ENCODE measurements around the gene E2F7.

Gene E2F7

GRCh38 chr12:77062846-77063461, 2.4 kb downstream of the E2F7 start:
- DNase-seq (ENCODE audit: low read depth), result no peak

DNA sequence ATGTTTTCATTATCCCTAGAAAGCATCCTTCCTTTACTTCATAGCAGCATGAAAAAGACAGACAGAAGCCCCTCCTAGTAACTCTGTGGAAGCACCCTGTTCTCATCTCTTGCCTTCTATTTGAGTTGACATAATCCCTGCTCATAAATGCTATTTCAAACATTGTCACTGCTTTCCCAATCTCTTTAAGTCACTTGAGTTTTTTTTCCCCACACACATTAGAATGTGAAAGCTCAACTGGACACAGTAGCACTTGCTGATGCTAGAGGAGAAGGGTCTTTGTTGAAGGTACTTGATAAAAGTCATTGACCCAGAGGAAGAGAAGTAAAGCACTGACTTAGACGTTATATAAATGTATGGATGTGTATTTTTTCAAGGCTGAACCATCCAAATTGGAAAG, 3.0 kb downstream of the E2F7 start:
- no peak for DNase-seq (ENCODE audit: low read depth)

GRCh38 chr12:77060883-77061240, 4.5 kb downstream of the E2F7 start:
- DNase-seq (ENCODE audit: low read depth), result no peak

DNA sequence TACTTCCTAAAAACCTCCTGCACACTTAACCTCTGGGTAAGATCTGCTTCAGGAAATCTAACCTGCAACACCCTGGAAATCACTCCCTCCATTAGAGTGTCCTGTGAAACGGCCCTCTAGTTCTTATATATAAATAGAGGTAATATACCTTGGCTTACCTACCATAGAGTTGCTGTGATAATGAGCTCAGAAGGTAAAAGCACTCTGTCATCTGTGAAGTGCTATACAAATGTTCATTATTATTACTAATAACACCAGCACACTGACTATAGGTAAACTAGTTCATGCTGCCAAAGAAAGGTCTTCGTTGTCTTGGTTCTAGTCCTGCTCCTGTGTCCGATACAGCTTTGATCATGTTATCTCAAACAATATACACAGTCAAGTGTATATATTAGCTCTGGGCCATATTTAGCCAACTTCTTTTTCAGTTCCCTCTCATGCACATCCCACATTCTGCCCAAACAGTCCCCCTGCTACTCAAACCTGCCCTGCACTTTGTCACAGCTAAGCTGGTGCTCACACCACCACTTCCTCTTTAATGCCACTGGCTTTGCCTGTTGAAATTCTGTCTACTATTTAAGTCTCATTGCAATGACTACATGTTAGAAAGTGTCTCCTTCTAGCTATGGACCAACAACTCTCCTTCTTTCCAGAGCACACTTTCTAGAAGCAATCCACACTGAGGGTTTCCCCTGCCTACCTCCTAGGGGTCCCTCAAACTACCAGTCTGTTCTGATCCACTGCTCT, 5.1 kb downstream of the E2F7 start:
- no peak for DNase-seq (ENCODE audit: low read depth)

GRCh38 chr12:77058740-77059139, 6.6 kb downstream of the E2F7 start:
- DNase-seq (ENCODE audit: low read depth), result no peak

DNA sequence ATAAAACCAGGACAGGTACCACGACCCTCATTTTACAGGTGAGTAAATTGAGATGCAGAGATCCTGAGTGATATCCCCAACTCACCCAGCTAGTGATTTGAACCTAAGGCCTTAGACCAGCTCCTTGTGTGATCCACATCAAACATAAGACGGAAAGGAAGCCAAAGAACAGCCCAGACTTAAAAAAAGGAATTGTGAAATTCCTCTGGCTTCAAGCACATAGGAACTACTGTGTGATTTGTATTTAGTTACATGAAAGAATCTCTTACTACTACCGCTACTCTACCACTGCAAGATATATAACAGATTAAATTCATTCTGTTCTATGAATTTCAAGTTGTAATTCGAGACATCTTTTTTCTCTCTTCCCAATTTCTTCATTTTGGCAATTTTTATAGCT, 10.5 kb downstream of the E2F7 start:
- DNase-seq (ENCODE audit: low read depth), result no peak

DNA sequence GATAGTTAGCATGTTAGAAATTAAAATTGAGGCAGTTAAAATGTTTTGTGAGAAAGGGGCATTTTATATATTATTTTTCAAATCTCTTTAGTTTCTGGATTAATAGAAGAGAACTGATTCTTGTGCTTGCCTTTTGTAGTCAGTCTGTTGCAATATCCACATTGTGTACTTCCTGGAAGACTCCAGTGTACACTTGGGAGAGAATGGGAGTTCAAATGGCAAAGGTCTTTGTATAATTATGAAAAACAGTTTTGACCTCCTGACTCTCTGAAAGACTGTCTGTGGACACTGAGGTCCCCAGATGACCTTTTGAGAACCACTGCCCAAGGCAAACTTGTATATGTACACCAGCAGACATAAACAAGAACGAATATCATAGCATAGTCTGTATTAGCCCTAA, 12.1 kb downstream of the E2F7 start:
- DNase-seq (ENCODE audit: low read depth), result no peak

GRCh38 chr12:77049767-77050353, 15.5 kb downstream of the E2F7 start:
- DNase-seq (ENCODE audit: low read depth), result no peak

GRCh38 chr12:77047341-77048109, 17.8 kb downstream of the E2F7 start:
- DNase-seq (ENCODE audit: low read depth), result no peak

- DNase-seq (ENCODE audit: low read depth), result no peak
These were observed 18.9 kb downstream of the E2F7 start for GRCh38 chr12:77046468-77046867.

GRCh38 chr12:77045183-77045582, 20.2 kb downstream of the E2F7 start:
- DNase-seq (ENCODE audit: low read depth), result no peak

GRCh38 chr12:77044721-77045120, 20.6 kb downstream of the E2F7 start:
- no peak for DNase-seq (ENCODE audit: low read depth)

GRCh38 chr12:77042833-77043232, 22.5 kb downstream of the E2F7 start:
- no peak for DNase-seq (ENCODE audit: low read depth)

GRCh38 chr12:77040231-77040630, 25.1 kb downstream of the E2F7 start:
- DNase-seq (ENCODE audit: low read depth), result no peak

DNA sequence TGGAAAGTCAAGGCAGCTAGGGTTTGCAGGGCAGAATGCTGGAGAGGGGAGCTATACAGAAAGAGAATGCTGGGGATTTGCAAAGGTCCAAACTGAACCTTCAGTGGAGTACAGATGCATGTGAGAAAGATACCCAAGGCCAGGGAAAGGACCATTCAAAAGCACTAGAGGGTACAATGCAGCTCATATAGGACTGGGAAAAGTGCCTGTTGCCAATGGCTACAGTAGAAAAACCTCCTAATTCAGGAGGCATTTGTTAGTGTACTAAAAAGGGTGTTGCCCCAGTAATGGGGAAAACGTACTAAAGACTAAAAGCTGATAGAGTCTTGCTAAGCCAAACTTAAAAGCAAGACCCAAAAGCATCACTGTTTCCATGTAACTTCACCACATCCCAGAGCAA, 30.1 kb downstream of the E2F7 start:
- no peak for DNase-seq (ENCODE audit: low read depth)

GRCh38 chr12:77033658-77034536, 31.5 kb downstream of the E2F7 start:
- DNase-seq (ENCODE audit: low read depth), result no peak

GRCh38 chr12:77032406-77032805, 33.0 kb downstream of the E2F7 start:
- no peak for DNase-seq (ENCODE audit: low read depth)

- DNase-seq (ENCODE audit: low read depth), result no peak
These were observed 33.6 kb downstream of the E2F7 start for GRCh38 chr12:77031745-77032144.

DNA sequence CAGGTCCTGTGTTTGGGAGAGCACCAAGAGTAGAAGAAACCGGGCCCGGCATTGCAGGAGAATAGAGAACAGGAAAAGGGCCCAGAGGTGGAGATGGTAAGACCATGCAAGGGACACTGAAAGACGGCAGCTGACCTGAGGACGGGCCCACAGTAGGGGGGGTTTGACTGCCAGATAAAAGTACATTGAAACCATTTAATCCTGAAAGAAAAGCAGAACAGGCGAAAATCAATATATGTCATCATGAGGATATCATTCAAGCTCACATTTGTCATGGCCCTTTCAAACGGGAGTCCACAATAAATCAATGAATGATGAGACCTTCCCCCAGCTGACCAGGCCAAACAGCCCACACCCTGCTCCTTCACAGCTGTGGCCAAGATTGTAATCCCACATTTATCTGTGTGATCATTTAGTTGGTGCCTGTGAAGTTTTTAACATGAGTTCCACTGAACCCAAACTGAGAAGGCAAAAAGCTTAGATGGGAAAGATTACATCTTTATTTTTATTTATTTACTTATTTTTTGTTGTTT, 39.5 kb downstream of the E2F7 start:
- DNase-seq (ENCODE audit: low read depth), result no peak

DNA sequence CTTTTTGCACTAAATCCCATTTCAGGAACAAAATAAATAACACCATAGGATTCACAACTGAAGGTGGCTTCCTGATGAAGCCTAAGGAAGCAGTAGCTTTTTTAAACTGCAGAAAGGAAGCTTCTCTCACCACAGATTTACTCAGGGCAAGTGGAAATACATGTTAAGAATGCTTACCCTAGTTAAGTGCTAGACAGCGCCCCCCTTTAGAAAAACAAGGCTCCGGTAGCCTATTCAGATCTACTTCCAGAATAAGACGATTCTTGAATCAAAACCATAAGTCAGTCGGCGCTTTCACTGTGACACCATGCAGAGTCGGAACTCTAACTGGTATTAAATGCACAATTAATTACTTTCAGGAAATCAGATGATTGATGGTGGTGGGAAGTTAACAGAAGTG, 41.9 kb downstream of the E2F7 start:
- DNase-seq (ENCODE audit: low read depth), result no peak

GRCh38 chr12:77019920-77020319, 45.4 kb downstream of the E2F7 start:
- DNase-seq (ENCODE audit: low read depth), result no peak

GRCh38 chr12:77016606-77017005, 48.8 kb downstream of the E2F7 start:
- no peak for DNase-seq (ENCODE audit: low read depth)
